Smooth muscle cell (in vitro differentiated cells): ENCODE data around the gene IL15. TPM values are rescaled to one million over a fixed set of nuclear protein-coding genes. Genes with fewer than 3 reads are reported as not detected.
A peak's percentile ranks its signal among the peaks of the same experiment; 100 is the strongest.
"Not testable (repeated sequence)": the region's sequence is repeated elsewhere in the genome, so short reads cannot be mapped to it uniquely, and the experiment has no call there.

Experiments
- DNase-seq: peaks from one replicate; lab custom pipeline; 2025; ENCODE audit not compliant: unreplicated experiment; lab: John Stamatoyannopoulos, UW
- H2AFZ ChIP-seq: fragments of 200-600 bp; sonication (generic); 2 replicates; pipeline ENCODE4 v1.6.0; 2016; ENCODE audit warnings: antibody characterized with exemption, low read depth, mild to moderate bottlenecking
- H3F3A ChIP-seq: fragments of 200-600 bp; sonication (generic); 2 replicates; pipeline ENCODE4 v1.6.0; 2017; ENCODE audit warnings: antibody characterized with exemption, low read depth
- H3K27ac ChIP-seq: fragments of 200-600 bp; sonication (generic); 2 replicates; pipeline ENCODE4 v1.5.1; 2016; ENCODE audit warnings: low read depth, mild to moderate bottlenecking
- H3K27me3 ChIP-seq: fragments of 200-600 bp; sonication (generic); 2 replicates; pipeline ENCODE4 v1.6.1; 2016; ENCODE audit warnings: low read depth, mild to moderate bottlenecking
- H3K36me3 ChIP-seq: fragments of 200-600 bp; sonication (generic); 2 replicates; pipeline ENCODE4 v1.5.1; 2016; ENCODE audit warnings: low read depth
- H3K4me1 ChIP-seq: fragments of 200-600 bp; sonication (generic); 2 replicates; pipeline ENCODE4 v1.5.1; 2016; ENCODE audit warnings: low read depth
- H3K4me2 ChIP-seq: fragments of 200-600 bp; sonication (generic); 2 replicates; pipeline ENCODE4 v1.6.0; 2016; ENCODE audit warnings: mild to moderate bottlenecking
- H3K4me3 ChIP-seq: fragments of 200-600 bp; sonication (generic); 2 replicates; pipeline ENCODE4 v1.5.1; 2016; ENCODE audit warnings: mild to moderate bottlenecking
- H3K79me2 ChIP-seq: fragments of 200-600 bp; sonication (generic); 2 replicates; pipeline ENCODE4 v1.6.0; 2016; ENCODE audit warnings: low read depth, mild to moderate bottlenecking
- H3K9ac ChIP-seq: fragments of 200-600 bp; sonication (generic); 2 replicates; pipeline ENCODE4 v1.6.0; 2016; ENCODE audit warnings: low read depth
- H3K9me3 ChIP-seq: fragments of 200-600 bp; sonication (generic); replicated peaks from 2 replicates; pipeline ENCODE4 v1.5.1; 2016; ENCODE audit warnings: low read depth
- H4K20me1 ChIP-seq: fragments of 200-600 bp; sonication (generic); 2 replicates; pipeline ENCODE4 v1.6.0; 2016; ENCODE audit warnings: low read depth
- CTCF ChIP-seq: fragments of 200-600 bp; sonication (generic); IDR thresholded peaks from 2 replicates; pipeline ENCODE4 v1.5.1; 2017; ENCODE audit warnings: borderline replicate concordance, mild to moderate bottlenecking, antibody characterized with exemption; ENCODE audit not compliant: insufficient read depth, poor library complexity, severe bottlenecking
- WGBS: methylation state at CpG from one replicate; pipeline ENCODE4 v1.1.7; 2016; ENCODE audit warnings: low lambda C conversion rate; 5-methylcytosine and 5-hydroxymethylcytosine counted together
- polyA plus RNA-seq: library from polyadenylated mRNA; unstranded; fragments of >200 nt; fragmentation: Nextera tagmentation; extraction: Ambion mirVana; gene quantifications from 2 replicates; pipeline ENCODE4 v1.2.1, GENCODE V29; 2016
- total RNA-seq: library from RNA; depleted of rRNA; stranded (reverse); fragments of >200 nt; gene quantifications from 2 replicates; pipeline ENCODE4 v1.2.3, GENCODE V29; 2014

The IL15 gene
- total and polyA plus RNA-seq, 2 experiments from 2014 or later: 0.73 to 2.2 TPM

- Histone ChIP-seq H3K27me3 (no peaks in the 10 kb centered on the region), H3F3A (no peaks in the 10 kb centered on the region), H3K79me2 (no peaks in the 10 kb centered on the region), H2AFZ (no peak overlapping the region), H4K20me1 (no peaks in the 10 kb centered on the region), H3K4me2 (no peak overlapping the region), H3K4me3 (no peak overlapping the region), H3K9me3 (no peaks in the 10 kb centered on the region), H3K4me1 (no peaks in the 10 kb centered on the region), H3K9ac (no peak overlapping the region), H3K36me3 (no peaks in the 10 kb centered on the region), H3K27ac (no peak overlapping the region)
- TF ChIP-seq CTCF: no peak
- no peak for DNase-seq
- WGBS: 96% methylated on average over 3 of the region's 3 CpGs
Measured at GRCh38 chr4:141684785-141685184, 48.4 kb downstream of the IL15 start.

- no peak overlapping the region for H3K4me3 ChIP-seq
- TF ChIP-seq CTCF: no peak
- H4K20me1 ChIP-seq: no peaks in the 10 kb centered on the region
- H3K27ac ChIP-seq: no peak overlapping the region
- H3K27me3 ChIP-seq: no peaks in the 10 kb centered on the region
- no peaks in the 10 kb centered on the region for H3K4me1 ChIP-seq
- H3K79me2 ChIP-seq: no peaks in the 10 kb centered on the region
- no peak overlapping the region for H3K4me2 ChIP-seq
- no peak overlapping the region for H3K9ac ChIP-seq
- no peaks in the 10 kb centered on the region for H3F3A ChIP-seq
- WGBS: 59% methylated on average over 8 of the region's 8 CpGs
- peak overlapping the region; percentile 40 for H2AFZ ChIP-seq
- no peaks in the 10 kb centered on the region for H3K36me3 ChIP-seq
- no peak for DNase-seq
- no peaks in the 10 kb centered on the region for H3K9me3 ChIP-seq
Measured at GRCh38 chr4:141686146-141686775, 49.9 kb downstream of the IL15 start.

- H3K27me3 ChIP-seq: no peaks in the 10 kb centered on the region
- no peak overlapping the region for H3K4me2 ChIP-seq
- no peaks in the 10 kb centered on the region for H3F3A ChIP-seq
- no peaks in the 10 kb centered on the region for H3K4me1 ChIP-seq
- H3K9me3 ChIP-seq: no peaks in the 10 kb centered on the region
- no peak overlapping the region for H2AFZ ChIP-seq
- H4K20me1 ChIP-seq: no peaks in the 10 kb centered on the region
- no peaks in the 10 kb centered on the region for H3K79me2 ChIP-seq
- no peaks in the 10 kb centered on the region for H3K36me3 ChIP-seq
- no peak for DNase-seq
- no peak for TF ChIP-seq CTCF
- no peak overlapping the region for H3K9ac ChIP-seq
- H3K27ac ChIP-seq: no peak overlapping the region
- H3K4me3 ChIP-seq: no peak overlapping the region
Measured at GRCh38 chr4:141686879-141687278, 50.5 kb downstream of the IL15 start.

- H4K20me1 ChIP-seq, H3K36me3 ChIP-seq, H3K9ac ChIP-seq, H3K79me2 ChIP-seq, H3K9me3 ChIP-seq, H3F3A ChIP-seq, DNase-seq, H2AFZ ChIP-seq, H3K27ac ChIP-seq, H3K27me3 ChIP-seq, H3K4me1 ChIP-seq, H3K4me3 ChIP-seq, H3K4me2 ChIP-seq: not testable (repeated sequence)
- 99% methylated on average over 25 of the region's 29 CpGs for WGBS
Measured at GRCh38 chr4:141689726-141690296, 53.4 kb downstream of the IL15 start.

GRCh38 chr4:141691247-141691646 lies 54.9 kb downstream of the IL15 start:
- DNase-seq, H3K4me2 ChIP-seq, H3K36me3 ChIP-seq, H3K4me1 ChIP-seq, H3K4me3 ChIP-seq, H3K79me2 ChIP-seq, H3F3A ChIP-seq, H3K27ac ChIP-seq, H2AFZ ChIP-seq, H3K9me3 ChIP-seq, H4K20me1 ChIP-seq, H3K9ac ChIP-seq, H3K27me3 ChIP-seq: not testable (repeated sequence)
- 87% methylated on average over 1 of the region's 1 CpG for WGBS
